ENCODE data around the gene PCNX1.
A peak's percentile ranks its signal among the peaks of the same experiment; 100 is the strongest.

Gene PCNX1

DNA sequence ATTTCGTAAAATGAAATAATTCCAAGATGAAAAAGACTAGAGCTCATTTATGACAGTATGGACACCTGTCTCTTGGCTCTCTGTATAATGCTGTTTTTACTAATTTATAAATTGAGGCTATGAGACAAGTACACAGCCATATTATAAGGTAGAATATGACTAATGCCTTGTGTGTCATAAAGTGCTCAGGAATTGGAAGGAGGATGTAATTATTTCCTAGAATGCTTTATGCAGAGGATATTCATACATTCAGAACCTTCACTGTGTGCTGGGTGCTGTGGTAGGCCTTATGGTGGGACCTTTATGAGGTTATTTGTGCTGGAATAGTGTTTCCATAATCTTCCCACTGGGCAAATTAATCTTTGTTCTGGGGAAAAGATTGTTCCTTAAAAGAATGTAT, 13.3 kb downstream of the PCNX1 start:
- Histone ChIP-seq H3K36me3 (ENCODE audit: low read depth) (peaks cover 9% of the 10 kb centered on the region; the same call in 1 of the 2 replicates), H3K4me3 (ENCODE audit: severe bottlenecking) (no peak overlapping the region), H3K27ac (ENCODE audit: poor library complexity, severe bottlenecking) (peak overlapping the region; percentile 38), H3K9me3 (ENCODE audit: severe bottlenecking) (no peaks in the 10 kb centered on the region), H3K4me1 (ENCODE audit: insufficient read depth, poor library complexity, severe bottlenecking) (peaks cover 41% of the 10 kb centered on the region), H3K27me3 (ENCODE audit: insufficient read depth, poor library complexity, severe bottlenecking) (no peaks in the 10 kb centered on the region)
- DNase-seq (ENCODE audit: low spot score) (no peak), ATAC-seq (ENCODE audit: low read depth) (peak; percentile 69)
- TF ChIP-seq, protein P1, sequence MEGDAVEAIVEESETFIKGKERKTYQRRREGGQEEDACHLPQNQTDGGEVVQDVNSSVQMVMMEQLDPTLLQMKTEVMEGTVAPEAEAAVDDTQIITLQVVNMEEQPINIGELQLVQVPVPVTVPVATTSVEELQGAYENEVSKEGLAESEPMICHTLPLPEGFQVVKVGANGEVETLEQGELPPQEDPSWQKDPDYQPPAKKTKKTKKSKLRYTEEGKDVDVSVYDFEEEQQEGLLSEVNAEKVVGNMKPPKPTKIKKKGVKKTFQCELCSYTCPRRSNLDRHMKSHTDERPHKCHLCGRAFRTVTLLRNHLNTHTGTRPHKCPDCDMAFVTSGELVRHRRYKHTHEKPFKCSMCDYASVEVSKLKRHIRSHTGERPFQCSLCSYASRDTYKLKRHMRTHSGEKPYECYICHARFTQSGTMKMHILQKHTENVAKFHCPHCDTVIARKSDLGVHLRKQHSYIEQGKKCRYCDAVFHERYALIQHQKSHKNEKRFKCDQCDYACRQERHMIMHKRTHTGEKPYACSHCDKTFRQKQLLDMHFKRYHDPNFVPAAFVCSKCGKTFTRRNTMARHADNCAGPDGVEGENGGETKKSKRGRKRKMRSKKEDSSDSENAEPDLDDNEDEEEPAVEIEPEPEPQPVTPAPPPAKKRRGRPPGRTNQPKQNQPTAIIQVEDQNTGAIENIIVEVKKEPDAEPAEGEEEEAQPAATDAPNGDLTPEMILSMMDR (IDR thresholded peaks at IDR 0.05; ENCODE audit: poor library complexity, severe bottlenecking): no peak

DNA sequence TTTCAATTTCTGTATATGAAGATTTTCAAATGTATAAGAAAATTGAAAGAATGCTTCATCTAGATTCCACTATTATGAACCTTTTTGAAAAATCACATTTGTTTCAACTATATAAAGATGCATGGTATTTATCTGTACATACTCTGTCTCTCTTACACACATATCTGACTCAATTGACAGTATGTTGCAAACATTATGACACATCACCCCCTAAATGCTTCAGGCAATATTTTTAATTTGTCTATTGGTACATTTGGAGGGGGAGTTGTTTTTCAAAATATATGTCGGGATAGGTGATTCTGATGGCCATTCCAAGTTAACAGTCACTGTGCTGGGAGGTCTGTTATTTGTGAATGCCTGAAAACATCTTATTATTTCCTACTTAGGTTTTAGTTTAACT, 14.4 kb downstream of the PCNX1 start:
- peaks cover 30% of the 10 kb centered on the region for H3K4me1 ChIP-seq (ENCODE audit: insufficient read depth, poor library complexity, severe bottlenecking)
- no peaks in the 10 kb centered on the region for H3K9me3 ChIP-seq (ENCODE audit: severe bottlenecking)
- H3K4me3 ChIP-seq (ENCODE audit: severe bottlenecking): no peak overlapping the region
- H3K36me3 ChIP-seq (ENCODE audit: low read depth): peaks cover 8% of the 10 kb centered on the region; the same call in 1 of the 2 replicates
- H3K27ac ChIP-seq (ENCODE audit: poor library complexity, severe bottlenecking): no peak overlapping the region
- TF ChIP-seq, protein P1 (IDR thresholded peaks at IDR 0.05; ENCODE audit: poor library complexity, severe bottlenecking): no peak
- DNase-seq (ENCODE audit: low spot score) (no peak), ATAC-seq (ENCODE audit: low read depth) (peak; percentile 73)
- no peaks in the 10 kb centered on the region for H3K27me3 ChIP-seq (ENCODE audit: insufficient read depth, poor library complexity, severe bottlenecking)

DNA sequence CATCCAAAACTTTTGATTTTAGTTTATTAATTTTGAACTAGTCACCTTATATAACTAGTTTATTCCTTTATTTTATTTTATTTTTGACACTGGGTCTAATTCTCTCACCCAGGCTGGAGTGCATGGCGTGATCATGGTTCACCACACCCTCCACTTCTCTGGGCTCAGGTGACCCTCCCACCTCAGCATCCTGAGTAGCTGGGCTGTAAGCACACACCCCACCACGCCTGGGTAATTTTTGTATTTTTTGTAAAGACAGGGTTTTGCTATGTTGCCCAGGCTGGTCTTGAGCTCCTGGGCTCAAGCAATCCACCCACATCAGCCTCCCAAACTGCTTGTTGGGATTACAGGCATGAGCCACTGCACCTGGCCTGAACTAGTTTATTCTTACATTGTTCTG, 17.3 kb downstream of the PCNX1 start:
- ATAC-seq (ENCODE audit: low read depth): no peak
- no peaks in the 10 kb centered on the region for H3K36me3 ChIP-seq (ENCODE audit: low read depth)
- H3K9me3 ChIP-seq (ENCODE audit: severe bottlenecking): no peaks in the 10 kb centered on the region
- H3K27me3 ChIP-seq (ENCODE audit: insufficient read depth, poor library complexity, severe bottlenecking): no peaks in the 10 kb centered on the region
- TF ChIP-seq, protein P1 (IDR thresholded peaks at IDR 0.05; ENCODE audit: poor library complexity, severe bottlenecking): no peak
- peaks cover 32% of the 10 kb centered on the region for H3K4me1 ChIP-seq (ENCODE audit: insufficient read depth, poor library complexity, severe bottlenecking)
- H3K27ac ChIP-seq (ENCODE audit: poor library complexity, severe bottlenecking): no peak overlapping the region
- no peak for DNase-seq (ENCODE audit: low spot score)
- no peak overlapping the region for H3K4me3 ChIP-seq (ENCODE audit: severe bottlenecking)

DNA sequence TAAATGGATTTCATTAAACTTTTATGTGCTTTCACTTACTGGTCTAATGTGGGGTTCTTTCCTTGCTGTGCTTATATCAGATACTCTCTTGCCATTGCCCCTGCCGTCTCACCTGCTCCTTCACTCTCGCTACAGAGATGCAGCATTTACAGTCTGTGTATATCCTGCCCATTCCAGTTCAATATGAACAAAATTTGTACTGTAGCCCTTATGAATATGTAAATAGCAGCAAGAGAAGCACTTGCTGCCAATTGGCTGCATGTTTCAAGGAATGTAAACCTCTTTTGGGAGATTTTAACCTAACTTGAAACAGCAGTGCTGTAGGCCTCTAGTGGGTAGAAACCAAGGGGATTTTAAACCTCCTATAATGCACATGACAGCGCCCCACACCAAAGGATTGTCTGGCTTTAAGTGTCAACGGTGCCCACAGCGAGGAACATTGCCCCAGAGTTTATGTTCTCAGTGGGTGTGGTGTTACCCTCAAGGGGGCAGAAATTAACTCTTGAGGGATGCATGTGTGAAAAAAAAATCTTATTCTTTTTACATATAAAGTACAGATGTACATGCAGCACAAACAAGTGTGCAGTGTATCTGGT, 19.1 kb downstream of the PCNX1 start:
- ATAC-seq (ENCODE audit: low read depth) (no peak), DNase-seq (ENCODE audit: low spot score) (no peak)
- Histone ChIP-seq H3K4me3 (ENCODE audit: severe bottlenecking) (no peak overlapping the region), H3K4me1 (ENCODE audit: insufficient read depth, poor library complexity, severe bottlenecking) (peaks cover 32% of the 10 kb centered on the region), H3K9me3 (ENCODE audit: severe bottlenecking) (no peaks in the 10 kb centered on the region), H3K36me3 (ENCODE audit: low read depth) (no peaks in the 10 kb centered on the region), H3K27me3 (ENCODE audit: insufficient read depth, poor library complexity, severe bottlenecking) (no peaks in the 10 kb centered on the region), H3K27ac (ENCODE audit: poor library complexity, severe bottlenecking) (no peak overlapping the region)
- TF ChIP-seq, protein P1 (IDR thresholded peaks at IDR 0.05; ENCODE audit: poor library complexity, severe bottlenecking): no peak

DNA sequence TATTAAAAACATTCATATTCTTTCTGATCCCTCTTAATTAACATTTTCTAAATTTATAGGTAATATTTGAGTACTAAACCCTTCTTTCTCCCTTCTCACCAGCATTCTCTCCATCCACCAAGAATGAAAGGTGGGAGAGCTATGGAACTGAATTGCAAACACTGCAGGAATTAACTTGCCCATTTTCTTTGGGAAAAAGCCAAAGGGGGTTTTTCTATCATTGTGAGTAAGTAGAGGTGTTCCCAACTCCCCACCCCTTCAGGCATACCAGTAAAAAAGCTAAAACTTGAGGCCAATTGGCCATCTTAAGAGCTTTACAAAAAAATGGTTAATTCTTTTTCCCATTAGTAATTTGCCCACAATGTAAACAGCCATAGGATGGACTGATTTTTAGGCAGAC, 23.7 kb downstream of the PCNX1 start:
- Histone ChIP-seq H3K36me3 (ENCODE audit: low read depth) (no peaks in the 10 kb centered on the region), H3K4me3 (ENCODE audit: severe bottlenecking) (no peak overlapping the region), H3K27me3 (ENCODE audit: insufficient read depth, poor library complexity, severe bottlenecking) (no peaks in the 10 kb centered on the region), H3K9me3 (ENCODE audit: severe bottlenecking) (no peaks in the 10 kb centered on the region), H3K27ac (ENCODE audit: poor library complexity, severe bottlenecking) (peak overlapping the region; percentile 13), H3K4me1 (ENCODE audit: insufficient read depth, poor library complexity, severe bottlenecking) (peaks cover 31% of the 10 kb centered on the region)
- ATAC-seq (ENCODE audit: low read depth) (peak; percentile 62), DNase-seq (ENCODE audit: low spot score) (no peak)
- TF ChIP-seq, protein P1 (IDR thresholded peaks at IDR 0.05; ENCODE audit: poor library complexity, severe bottlenecking): no peak

All from RWPE2 (cell line).